HepG2 (cell line): ENCODE measurements around the gene KRTAP12-2. TPM values are rescaled to one million over a fixed set of nuclear protein-coding genes. Genes with fewer than 3 reads are reported as not detected.

ENCODE experiments used
- ATAC-seq: fragments of 200-7000 bp; cut with Tn5 transposase; 3 replicates; pipeline ENCODE4 v1.9.1; 2020; ENCODE audit warnings: mild to moderate bottlenecking, moderate library complexity
- BruUV-seq: library from RNA; stranded (reverse); fragments of 400-500 nt; replicated peaks from 2 replicates; lab custom pipeline; 2021; lab: Mats Ljungman, UMichigan
- CTCF ChIA-PET: fragments of 300-600 bp; formaldehyde crosslinking; extraction: SDS; loops from one replicate; lab custom pipeline; 2021; ENCODE audit warnings: low total read pairs, inconsistent platforms, low intra/inter-chr PET ratio; lab: Yijun Ruan, JAX
- POLR2A ChIA-PET: fragments of 350-600 bp; sonication (Branson Sonifier 250); formaldehyde crosslinking; loops from one replicate; lab custom pipeline; 2020; ENCODE audit warnings: antibody characterized with exemption, inconsistent platforms; lab: Yijun Ruan, JAX
- DNase-seq: peaks from one replicate; pipeline ENCODE4 v3.0.0-alpha.2; 2015; ENCODE audit warnings: low spot score
- FAIRE-seq: peaks from 3 replicates; lab custom pipeline; 2011; peaks lifted over from hg19 to GRCh38; lab: Jason Lieb, UNC
- H2AFZ ChIP-seq: one replicate; pipeline ENCODE4 v1.6.1; 2011; ENCODE audit warnings: low read length, inconsistent platforms
- H3K27ac ChIP-seq: fragments of 300-600 bp; 3 replicates; pipeline ENCODE4 v1.8.0; 2011; ENCODE audit warnings: mixed run types, mild to moderate bottlenecking, mixed read lengths, low read length, inconsistent platforms; ENCODE audit not compliant: insufficient read depth; ENCODE audit errors: extremely low read length
- H3K27me3 ChIP-seq, 2 experiments: fragments of 200-600 bp in 1 of 2; 2 replicates in 1 of 2; 3 replicates in 1 of 2; pipeline versions ENCODE4 v1.6.0 to v1.8.0; 2011; ENCODE audit warnings: low read length in 2 of 2, mild to moderate bottlenecking in 2 of 2, moderate library complexity in 2 of 2, inconsistent platforms in 1 of 2; ENCODE audit not compliant: insufficient read depth in 2 of 2, control insufficient read depth in 1 of 2
- H3K36me3 ChIP-seq, 2 experiments: fragments of 200-600 bp in 1 of 2; replicated peaks in 1 of 2; 2 replicates in 1 of 2; 3 replicates in 1 of 2; pipeline versions ENCODE4 v1.5.1 to v1.8.0; 2011; ENCODE audit warnings: low read length in 2 of 2, inconsistent platforms in 1 of 2; ENCODE audit not compliant: insufficient read depth in 2 of 2, control insufficient read depth in 1 of 2
- H3K4me1 ChIP-seq: 2 replicates; pipeline ENCODE4 v1.5.1; 2012; ENCODE audit warnings: low read length, inconsistent platforms; ENCODE audit not compliant: insufficient read depth
- H3K4me2 ChIP-seq: 2 replicates; pipeline ENCODE4 v1.6.0; 2011; ENCODE audit warnings: low read depth, low read length, inconsistent platforms
- H3K4me3 ChIP-seq, 3 experiments: fragments of 200-600 bp in 1 of 3; sonication (generic), shearing (Covaris generic) in 1 of 3; replicated peaks in 1 of 3; 2 replicates each; pipeline ENCODE4 v1.5.1; 2011 to 2016; ENCODE audit warnings: low read length in 3 of 3, inconsistent platforms in 2 of 3, low read depth in 2 of 3, mild to moderate bottlenecking in 2 of 3, control low read depth in 1 of 3, mixed read lengths in 1 of 3; ENCODE audit not compliant: insufficient read depth in 1 of 3
- H3K79me2 ChIP-seq: one replicate; pipeline ENCODE4 v1.6.1; 2011; ENCODE audit warnings: low read length, inconsistent platforms; ENCODE audit not compliant: insufficient read depth
- H3K9ac ChIP-seq: 2 replicates; pipeline ENCODE4 v1.6.0; 2011; ENCODE audit warnings: mild to moderate bottlenecking, low read depth, low read length, inconsistent platforms; ENCODE audit not compliant: insufficient read depth
- H3K9me3 ChIP-seq: 2 replicates; pipeline ENCODE4 v1.5.1; 2012; ENCODE audit warnings: mild to moderate bottlenecking, low read length
- H4K20me1 ChIP-seq: 2 replicates; pipeline ENCODE4 v1.6.0; 2011; ENCODE audit warnings: inconsistent platforms, mild to moderate bottlenecking, low read length, moderate library complexity; ENCODE audit not compliant: insufficient read depth
- ONECUT2 ChIP-seq: sonication (generic); formaldehyde crosslinking; IDR thresholded peaks from 2 replicates; pipeline ENCODE4 v1.4.0; 2020; ENCODE audit warnings: missing genetic modification reagents
- TAF1 ChIP-seq: sonication (generic); formaldehyde crosslinking; IDR thresholded peaks from 2 replicates; pipeline ENCODE4 v1.4.0; 2020; ENCODE audit warnings: missing genetic modification reagents
- ZNF335 ChIP-seq: sonication (generic); formaldehyde crosslinking; IDR thresholded peaks from 2 replicates; pipeline ENCODE4 v1.4.0; 2020; ENCODE audit warnings: missing genetic modification reagents
- ZNF780A ChIP-seq: sonication (generic); formaldehyde crosslinking; IDR thresholded peaks from 2 replicates; pipeline ENCODE4 v1.8.0; 2022; ENCODE audit warnings: mild to moderate bottlenecking, missing genetic modification reagents, moderate library complexity
- WGBS: methylation state at CpG from one replicate; pipeline ENCODE4 v1.1.6; 2017; ENCODE audit warnings: low lambda C conversion rate; 5-methylcytosine and 5-hydroxymethylcytosine counted together
- in situ Hi-C: cut with HindIII; loops from 2 replicates; pipeline ENCODE4 v1.10.0; 2017; ENCODE audit warnings: low pct_unique_long_range_greater_than_20kb; ENCODE audit not compliant: extremely low pct_ligation_motif_present
- intact Hi-C: fragments of 100-400 bp; cut with micrococcal nuclease; formaldehyde crosslinking; loops from one replicate; pipeline ENCODE4 v1.10.0; 2022; ENCODE audit not compliant: unreplicated experiment
- polyA plus RNA-seq, 8 experiments: library from polyadenylated mRNA; depleted of rRNA in 3 of 8; stranded (reverse) in 7 of 8; unstranded in 1 of 8; fragments of >200 nt; fragmentation: Illumina TruSeq in 4 of 8; extraction: Trizol in 4 of 8; gene quantifications; 2 replicates each; pipeline versions ENCODE4 v1.2.1 to v1.2.3, GENCODE V29; 2011 to 2016; ENCODE audit warnings: low read depth in 4 of 8, missing spikeins in 1 of 8, mixed read lengths in 1 of 8; ENCODE audit not compliant: insufficient read depth in 1 of 8
- total RNA-seq, 5 experiments: library from RNA; depleted of rRNA; stranded (reverse); fragments of >200 nt; fragmentation: Illumina TruSeq; extraction: Trizol; gene quantifications; 2 replicates each; pipeline ENCODE4 v1.2.3, GENCODE V29; 2016; ENCODE audit warnings: low read depth in 1 of 5
- TF ChIP-seq, protein P1 (sequence below), 2 experiments: IDR thresholded peaks; 2 replicates each; pipeline ENCODE4 v1.6.1; 2011 to 2012; ENCODE audit warnings: low read length in 2 of 2, borderline replicate concordance in 1 of 2, low read depth in 1 of 2, mild to moderate bottlenecking in 1 of 2, moderate library complexity in 1 of 2
- TF ChIP-seq, protein P2 (sequence below): sonication (generic); formaldehyde crosslinking; IDR thresholded peaks from 2 replicates; pipeline ENCODE4 v1.5.0; 2020; ENCODE audit warnings: mild to moderate bottlenecking, missing genetic modification reagents, borderline replicate concordance

The KRTAP12-2 gene
- total and polyA plus RNA-seq, 2 of the 13 experiments (the other 11 are each of a cell fraction or from before 2014, with no cell fraction given), result not detected

- Histone ChIP-seq H3K27me3 (peaks cover 3 to 13% of the 10 kb centered on the region in 2 experiments; a peak in 2 of 5 replicates), H3K27ac (no peak overlapping the region), H3K4me2 (no peak overlapping the region), H3K9ac (no peak overlapping the region), H2AFZ (no peak overlapping the region), H3K36me3 (no peaks in the 10 kb centered on the region), H3K9me3 (peaks cover 4% of the 10 kb centered on the region; the same call in 1 of the 2 replicates), H3K4me3 (no peak overlapping the region), H3K79me2 (no peaks in the 10 kb centered on the region), H4K20me1 (no peaks in the 10 kb centered on the region), H3K4me1 (peaks cover 9% of the 10 kb centered on the region; the same call in 1 of the 2 replicates)
- intact Hi-C loops (no loop called here), in situ Hi-C loops (no loop called here)
- ChIA-PET CTCF (no interaction called here), POLR2A (no interaction called here)
- TF ChIP-seq TAF1 (CRISPR knock-in tag), result no peak
- no peak for TF ChIP-seq ZNF335 (CRISPR knock-in tag)
- TF ChIP-seq, protein P1, sequence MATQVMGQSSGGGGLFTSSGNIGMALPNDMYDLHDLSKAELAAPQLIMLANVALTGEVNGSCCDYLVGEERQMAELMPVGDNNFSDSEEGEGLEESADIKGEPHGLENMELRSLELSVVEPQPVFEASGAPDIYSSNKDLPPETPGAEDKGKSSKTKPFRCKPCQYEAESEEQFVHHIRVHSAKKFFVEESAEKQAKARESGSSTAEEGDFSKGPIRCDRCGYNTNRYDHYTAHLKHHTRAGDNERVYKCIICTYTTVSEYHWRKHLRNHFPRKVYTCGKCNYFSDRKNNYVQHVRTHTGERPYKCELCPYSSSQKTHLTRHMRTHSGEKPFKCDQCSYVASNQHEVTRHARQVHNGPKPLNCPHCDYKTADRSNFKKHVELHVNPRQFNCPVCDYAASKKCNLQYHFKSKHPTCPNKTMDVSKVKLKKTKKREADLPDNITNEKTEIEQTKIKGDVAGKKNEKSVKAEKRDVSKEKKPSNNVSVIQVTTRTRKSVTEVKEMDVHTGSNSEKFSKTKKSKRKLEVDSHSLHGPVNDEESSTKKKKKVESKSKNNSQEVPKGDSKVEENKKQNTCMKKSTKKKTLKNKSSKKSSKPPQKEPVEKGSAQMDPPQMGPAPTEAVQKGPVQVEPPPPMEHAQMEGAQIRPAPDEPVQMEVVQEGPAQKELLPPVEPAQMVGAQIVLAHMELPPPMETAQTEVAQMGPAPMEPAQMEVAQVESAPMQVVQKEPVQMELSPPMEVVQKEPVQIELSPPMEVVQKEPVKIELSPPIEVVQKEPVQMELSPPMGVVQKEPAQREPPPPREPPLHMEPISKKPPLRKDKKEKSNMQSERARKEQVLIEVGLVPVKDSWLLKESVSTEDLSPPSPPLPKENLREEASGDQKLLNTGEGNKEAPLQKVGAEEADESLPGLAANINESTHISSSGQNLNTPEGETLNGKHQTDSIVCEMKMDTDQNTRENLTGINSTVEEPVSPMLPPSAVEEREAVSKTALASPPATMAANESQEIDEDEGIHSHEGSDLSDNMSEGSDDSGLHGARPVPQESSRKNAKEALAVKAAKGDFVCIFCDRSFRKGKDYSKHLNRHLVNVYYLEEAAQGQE (IDR thresholded peaks at IDR 0.05; ENCODE audit: borderline replicate concordance in 1 of 2, low read depth in 1 of 2, low read length in 2 of 2), result no peak
- TF ChIP-seq ZNF780A (CRISPR knock-in tag), result no peak
- TF ChIP-seq ONECUT2 (CRISPR knock-in tag), result no peak
- TF ChIP-seq, protein P2, sequence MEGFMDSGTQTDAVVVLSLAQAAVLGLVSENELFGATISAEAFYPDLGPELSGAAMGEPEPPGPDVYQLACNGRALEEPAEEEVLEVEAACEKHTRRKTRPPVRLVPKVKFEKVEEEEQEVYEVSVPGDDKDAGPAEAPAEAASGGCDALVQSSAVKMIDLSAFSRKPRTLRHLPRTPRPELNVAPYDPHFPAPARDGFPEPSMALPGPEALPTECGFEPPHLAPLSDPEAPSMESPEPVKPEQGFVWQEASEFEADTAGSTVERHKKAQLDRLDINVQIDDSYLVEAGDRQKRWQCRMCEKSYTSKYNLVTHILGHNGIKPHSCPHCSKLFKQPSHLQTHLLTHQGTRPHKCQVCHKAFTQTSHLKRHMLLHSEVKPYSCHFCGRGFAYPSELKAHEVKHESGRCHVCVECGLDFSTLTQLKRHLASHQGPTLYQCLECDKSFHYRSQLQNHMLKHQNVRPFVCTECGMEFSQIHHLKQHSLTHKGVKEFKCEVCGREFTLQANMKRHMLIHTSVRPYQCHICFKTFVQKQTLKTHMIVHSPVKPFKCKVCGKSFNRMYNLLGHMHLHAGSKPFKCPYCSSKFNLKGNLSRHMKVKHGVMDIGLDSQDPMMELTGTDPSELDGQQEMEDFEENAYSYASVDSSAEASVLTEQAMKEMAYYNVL (CRISPR knock-in tag), result no peak
- ATAC-seq, result no peak
- 0% methylated on average over 1 of the region's 1 CpG for WGBS
- no peak for DNase-seq
- no TSS peak for BruUV-seq
- FAIRE-seq, result no peak
Observed at GRCh38 chr21:44656868-44657267, 9.9 kb downstream of the KRTAP12-2 start.
